LNCaP clone FGC (cell line): Measurements from ENCODE around the gene TTBK2.
"Not testable (repeated sequence)": the region's sequence is repeated elsewhere in the genome, so short reads cannot be mapped to it uniquely, and the experiment has no call there.

Experiments
- DNase-seq: peaks from one replicate; pipeline ENCODE4 v3.0.0-alpha.2; 2011; ENCODE audit warnings: low read depth
- H3K4me3 ChIP-seq: 2 replicates; pipeline ENCODE4 v1.5.1; 2011; ENCODE audit warnings: mild to moderate bottlenecking, low read depth, low read length, control low read depth
- CTCF ChIP-seq: IDR thresholded peaks from 2 replicates; pipeline ENCODE4 v1.5.1; 2012; ENCODE audit warnings: mild to moderate bottlenecking; ENCODE audit not compliant: control insufficient read depth, insufficient read depth; ENCODE audit errors: extremely low read depth

Gene TTBK2

DNA sequence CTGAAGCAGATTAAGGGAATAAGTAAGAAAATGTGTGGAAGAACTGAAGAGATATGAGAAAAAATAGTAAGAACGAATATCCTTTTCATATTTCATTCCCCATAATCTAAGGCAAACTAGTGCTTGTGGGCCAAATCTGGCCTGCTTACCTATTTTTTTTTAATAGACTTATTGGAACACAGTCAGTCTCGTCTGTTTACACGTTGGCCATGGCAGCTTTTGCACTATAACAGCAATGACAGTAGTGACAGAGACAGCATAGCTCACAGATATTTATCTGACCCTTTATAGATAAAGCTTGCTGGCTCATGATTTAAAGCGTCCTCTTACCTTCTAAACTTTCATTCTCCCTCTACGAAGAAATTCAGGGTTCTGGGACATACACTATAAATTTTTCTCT, 133.6 kb downstream of the TTBK2 start:
- no peak overlapping the region; the same call in 1 of the 2 replicates for H3K4me3 ChIP-seq
- no peak for TF ChIP-seq CTCF
- peak; percentile 83 for DNase-seq

DNA sequence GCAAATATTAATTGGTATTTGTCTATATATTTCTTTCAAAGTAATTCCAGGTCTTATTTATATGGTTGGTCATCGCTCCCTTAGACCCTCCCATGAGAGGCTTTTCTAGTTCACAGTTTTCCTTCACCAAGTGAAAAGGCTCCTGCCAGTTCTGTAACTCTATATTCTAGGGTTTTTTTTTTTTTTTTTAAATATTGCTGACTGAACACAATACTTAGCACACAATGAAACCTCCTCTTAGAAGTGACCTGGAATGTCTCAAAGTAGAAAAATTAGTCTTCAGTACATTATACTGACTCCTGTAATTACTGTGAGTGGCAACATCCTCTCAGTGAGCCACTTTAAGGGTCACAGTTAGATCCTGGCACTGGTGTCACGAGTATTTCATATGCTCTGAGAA, 135.0 kb downstream of the TTBK2 start:
- no peak overlapping the region for H3K4me3 ChIP-seq
- DNase-seq, result no peak
- TF ChIP-seq CTCF, result no peak

GRCh38 chr15:42784705-42785104, 135.9 kb downstream of the TTBK2 start:
- H3K4me3 ChIP-seq, result no peak overlapping the region
- no peak for TF ChIP-seq CTCF
- no peak for DNase-seq

DNA sequence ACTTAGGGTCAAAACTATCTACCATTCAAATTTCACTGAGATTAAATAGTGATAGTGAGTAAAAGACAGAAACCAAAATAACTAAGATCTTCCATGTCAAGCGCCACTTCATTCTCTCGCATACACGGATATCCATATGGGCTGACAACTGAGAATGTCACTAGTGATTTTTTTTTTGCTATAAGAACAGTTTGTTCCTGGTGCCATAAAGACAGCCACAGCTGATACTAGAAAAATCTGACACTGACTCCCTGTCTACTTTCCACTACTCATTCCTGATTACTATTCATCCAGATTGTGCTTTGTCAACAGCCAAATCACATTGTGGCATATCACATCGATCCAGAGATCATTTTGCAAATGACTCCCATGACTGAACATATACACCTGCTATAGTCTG, 137.9 kb downstream of the TTBK2 start:
- DNase-seq, result no peak
- TF ChIP-seq CTCF, result no peak
- H3K4me3 ChIP-seq, result no peak overlapping the region

DNA sequence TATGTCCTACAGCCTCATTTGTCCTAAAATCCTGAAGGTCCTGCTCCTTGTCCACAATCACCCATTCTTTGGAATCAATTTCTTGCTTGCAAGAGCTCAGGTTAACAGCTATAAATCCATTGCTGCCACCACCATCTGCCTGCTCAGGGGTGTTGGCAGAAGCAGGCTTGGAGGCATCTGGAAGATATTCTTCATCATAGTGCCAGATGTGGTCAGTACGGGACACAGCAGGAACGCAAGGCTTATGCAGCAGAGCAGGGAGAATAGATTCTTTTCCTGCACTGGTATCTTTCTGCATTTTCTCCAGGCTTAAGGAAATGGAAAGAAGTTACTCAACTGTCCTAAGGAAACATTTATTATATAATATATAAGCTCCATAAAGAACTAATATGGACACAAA, 145.2 kb downstream of the TTBK2 start:
- no peak for DNase-seq
- no peak overlapping the region for H3K4me3 ChIP-seq
- TF ChIP-seq CTCF, result no peak

DNA sequence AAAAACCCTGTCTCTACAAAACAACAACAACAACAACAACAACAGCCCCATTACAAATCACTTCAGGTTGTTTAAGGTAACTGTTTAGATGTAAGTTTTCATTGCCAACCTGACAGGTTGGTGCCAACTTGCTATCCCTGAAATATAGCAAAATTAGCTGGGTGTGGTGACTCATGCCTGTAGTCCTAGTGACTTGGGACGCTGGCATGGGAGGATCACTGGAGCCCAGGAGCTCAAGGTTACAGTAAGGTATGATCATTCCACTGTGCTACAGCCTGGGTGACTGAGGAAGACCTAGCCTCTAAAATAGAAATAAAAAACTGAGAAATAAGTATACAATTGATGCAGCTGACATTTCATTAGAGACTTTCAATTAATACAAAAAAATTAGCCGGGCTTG, 147.7 kb downstream of the TTBK2 start:
- no peak for TF ChIP-seq CTCF
- H3K4me3 ChIP-seq, result no peak overlapping the region
- DNase-seq, result no peak

DNA sequence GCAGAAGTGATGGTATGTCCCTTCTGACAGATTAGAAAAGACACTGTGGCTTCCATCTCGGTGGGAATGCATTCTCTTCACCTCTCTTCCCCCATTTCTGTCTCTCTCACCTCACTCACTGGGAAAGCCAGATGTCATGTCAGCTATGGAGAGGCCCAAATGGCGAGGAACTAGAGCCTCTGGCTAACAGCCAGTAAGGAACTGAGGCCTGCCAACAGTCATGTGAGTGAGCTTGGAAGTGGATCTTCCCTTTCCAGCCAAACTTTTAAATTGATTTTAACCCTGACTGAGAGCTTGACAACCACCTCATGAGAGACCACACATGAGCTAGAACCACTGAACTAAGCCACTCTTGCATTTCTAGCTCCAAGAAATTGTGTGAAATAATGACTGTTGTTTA, 148.4 kb downstream of the TTBK2 start:
- peak; percentile 17 for DNase-seq
- H3K4me3 ChIP-seq, result no peak overlapping the region
- TF ChIP-seq CTCF, result no peak

GRCh38 chr15:42766109-42766508, 154.5 kb downstream of the TTBK2 start:
- DNase-seq, H3K4me3 ChIP-seq: not testable (repeated sequence)

DNA sequence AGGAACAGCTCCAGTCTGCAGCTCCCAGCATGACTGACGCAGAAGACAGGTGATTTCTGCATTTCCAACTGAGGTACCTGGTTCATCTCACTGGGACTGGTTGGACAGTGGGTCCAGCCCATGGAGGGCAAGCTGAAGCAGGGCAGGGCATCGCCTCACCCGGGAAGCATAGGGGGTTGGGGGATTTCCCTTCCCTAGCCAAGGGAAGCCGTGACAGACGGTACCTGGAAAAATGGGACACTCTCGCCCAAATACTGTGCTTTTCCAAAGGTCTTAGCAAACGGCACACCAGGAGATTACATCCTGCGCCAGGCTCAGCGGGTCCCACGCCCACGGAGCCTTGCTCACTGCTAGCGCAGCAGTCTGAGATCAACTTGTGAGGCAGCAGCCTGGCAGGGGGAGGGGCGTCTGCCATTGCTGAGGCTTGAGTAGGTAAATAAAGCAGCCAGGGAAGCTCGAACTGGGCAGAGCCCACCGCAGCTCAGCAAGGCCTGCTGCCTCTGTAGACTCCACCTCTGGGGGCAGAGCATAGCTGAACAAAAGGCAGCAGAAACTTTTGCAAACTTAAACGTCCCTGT, 156.3 kb downstream of the TTBK2 start:
- H3K4me3 ChIP-seq, DNase-seq: not testable (repeated sequence)

DNA sequence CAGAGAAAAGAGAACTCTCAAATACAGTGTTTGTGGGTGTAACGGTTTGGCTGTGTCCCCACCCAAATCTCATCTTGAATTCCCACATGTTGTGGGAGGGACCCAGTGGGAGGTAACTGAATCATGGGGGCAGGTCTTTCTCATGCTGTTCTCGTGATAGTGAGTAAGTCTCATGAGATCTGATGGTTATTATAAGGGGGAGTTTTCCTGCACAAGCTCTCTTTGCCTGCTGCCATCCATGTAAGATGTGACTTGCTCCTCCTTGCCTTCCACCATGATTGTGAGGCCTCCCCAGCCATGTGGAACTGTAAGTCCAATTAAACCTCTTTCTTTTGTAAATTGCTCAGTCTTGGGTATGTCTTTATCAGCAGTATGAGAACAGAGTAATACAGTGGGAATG, 158.8 kb downstream of the TTBK2 start:
- not testable (repeated sequence) for DNase-seq, H3K4me3 ChIP-seq
